T-helper 17 cell (primary cell): Measurements from ENCODE around the gene CROCC. TPM values are rescaled to one million over a fixed set of nuclear protein-coding genes. Genes with fewer than 3 reads are reported as not detected.

Experiments
- ATAC-seq: fragments of 150-1000 bp; cut with Tn5 transposase; 2 replicates; pipeline ENCODE4 v1.10.0; 2021; ENCODE audit warnings: mild to moderate bottlenecking, moderate library complexity
- DNase-seq, 3 donors: peaks; one replicate each; pipeline versions ENCODE4 v3.0.0 to v3.0.0-alpha.2; 2020 to 2021
- H3K9me3 ChIP-seq: one replicate; pipeline ENCODE4 v1.7.0; 2013; ENCODE audit warnings: low read length, mild to moderate bottlenecking; ENCODE audit not compliant: control insufficient read depth, poor library complexity, severe bottlenecking
- H3K27ac Mint-ChIP-seq: one replicate; pipeline ENCODE4 v1.8.0; 2022; ENCODE audit warnings: mild to moderate bottlenecking, moderate library complexity, mixed read lengths
- H3K27me3 Mint-ChIP-seq: one replicate; pipeline ENCODE4 v1.8.0; 2022; ENCODE audit warnings: mixed read lengths
- H3K36me3 Mint-ChIP-seq: one replicate; pipeline ENCODE4 v1.8.0; 2022; ENCODE audit warnings: low read depth, mixed read lengths
- H3K4me1 Mint-ChIP-seq: one replicate; pipeline ENCODE4 v1.8.0; 2022; ENCODE audit warnings: mild to moderate bottlenecking, mixed read lengths
- H3K4me3 Mint-ChIP-seq: one replicate; pipeline ENCODE4 v1.8.0; 2022; ENCODE audit warnings: mild to moderate bottlenecking, moderate library complexity, mixed read lengths
- total RNA-seq, 4 donors: library from RNA in 2 of 4; stranded (reverse) in 2 of 4; gene quantifications; one replicate each; pipeline ENCODE4 v1.2.3 and lab custom pipeline; 2022 to 2026

Gene CROCC
- total RNA-seq, 2 donors from 2014 or later, result 52.4 to 55.9 TPM

DNA sequence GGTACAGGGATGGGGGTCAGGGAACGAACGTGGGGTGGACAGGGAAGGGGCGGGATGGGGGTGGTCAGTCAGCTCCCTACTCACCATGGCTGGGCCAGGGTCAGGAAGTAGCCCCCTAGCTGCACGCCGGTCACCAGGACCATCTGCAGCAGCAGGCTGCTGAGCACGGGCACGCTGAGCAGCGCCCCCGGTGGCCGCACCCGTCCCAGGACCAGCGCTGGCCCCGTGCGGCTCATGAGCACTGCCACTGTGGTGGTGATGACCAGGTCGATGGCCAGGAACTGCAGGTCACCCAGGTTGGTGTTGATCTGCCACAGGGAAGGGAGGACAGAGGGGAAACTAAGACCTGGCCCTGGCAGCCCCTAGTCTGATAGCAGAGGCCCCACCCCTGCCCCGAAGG is 65.2 kb downstream of the CROCC start:
- no peak overlapping the region for H3K27ac Mint-ChIP-seq
- peaks cover 9% of the 10 kb centered on the region for H3K27me3 Mint-ChIP-seq
- no peak for ATAC-seq
- no peaks in the 10 kb centered on the region for H3K9me3 ChIP-seq
- H3K4me1 Mint-ChIP-seq, result peaks cover 4% of the 10 kb centered on the region
- DNase-seq, result no peak
- peaks cover 2% of the 10 kb centered on the region for H3K36me3 Mint-ChIP-seq
- H3K4me3 Mint-ChIP-seq, result no peak overlapping the region

DNA sequence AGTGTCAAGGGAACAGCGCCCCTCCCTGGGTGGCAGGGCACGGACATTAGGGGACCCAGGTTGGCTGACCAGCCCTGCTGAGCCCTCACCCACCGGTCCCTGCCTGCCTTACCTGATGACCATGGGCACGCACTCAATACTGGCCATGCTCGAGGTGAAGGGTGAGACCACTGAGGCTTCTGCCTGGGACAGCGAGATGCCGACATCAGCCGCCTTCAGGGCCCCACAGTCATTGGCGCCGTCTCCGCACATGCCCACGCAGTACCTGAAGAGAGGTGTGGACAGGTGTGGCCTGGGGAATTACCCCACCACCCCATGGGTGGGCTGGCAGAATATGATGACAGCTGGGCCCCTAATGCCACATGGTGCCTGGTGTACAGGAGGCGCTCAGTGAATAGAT is 66.5 kb downstream of the CROCC start:
- Mint-ChIP-seq H3K36me3 (peaks cover 2% of the 10 kb centered on the region), H3K4me1 (peaks cover 3% of the 10 kb centered on the region), H3K27me3 (peaks cover 4% of the 10 kb centered on the region), H3K4me3 (no peak overlapping the region), H3K27ac (no peak overlapping the region)
- DNase-seq (no peak), ATAC-seq (no peak)
- no peaks in the 10 kb centered on the region for H3K9me3 ChIP-seq

DNA sequence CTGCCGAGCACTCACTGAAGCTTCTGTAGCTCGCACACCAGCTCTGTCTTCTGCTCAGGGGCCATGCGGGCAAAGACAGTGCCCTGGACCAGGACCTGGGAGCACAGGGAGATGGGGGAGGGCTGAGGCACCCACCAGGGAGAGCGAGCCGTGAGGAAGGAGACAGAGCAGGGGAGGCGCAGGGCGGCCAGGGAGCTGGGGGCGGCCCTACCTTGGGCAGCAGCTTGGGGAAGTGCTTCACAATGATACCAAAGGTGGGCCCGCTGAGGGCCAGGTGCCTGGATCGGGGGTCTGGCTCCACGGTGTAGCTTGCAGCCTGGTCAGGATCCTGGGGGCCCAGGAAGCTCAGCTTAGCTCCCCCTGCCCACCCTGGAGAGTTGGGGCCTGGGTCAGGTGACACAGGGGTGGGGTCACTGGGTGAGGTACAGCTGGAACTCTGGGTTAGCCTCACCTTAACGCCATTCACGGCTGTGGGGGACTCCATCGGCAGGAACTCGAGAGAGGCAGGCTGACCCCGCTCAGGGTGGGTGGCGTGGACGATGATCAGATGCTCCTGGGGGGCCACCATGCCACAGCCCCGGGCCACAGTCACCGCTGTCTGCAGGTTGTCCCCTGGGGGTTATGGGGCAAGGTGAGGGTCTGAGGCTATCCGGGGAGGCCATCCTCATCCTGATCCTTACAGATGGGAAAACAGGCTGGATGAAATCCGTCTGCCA is 68.1 kb downstream of the CROCC start:
- no peak overlapping the region for H3K27ac Mint-ChIP-seq
- DNase-seq, result no peak
- H3K4me1 Mint-ChIP-seq, result peaks cover 2% of the 10 kb centered on the region
- ATAC-seq, result no peak
- H3K27me3 Mint-ChIP-seq, result no peaks in the 10 kb centered on the region
- no peaks in the 10 kb centered on the region for H3K9me3 ChIP-seq
- H3K4me3 Mint-ChIP-seq, result no peak overlapping the region
- no peaks in the 10 kb centered on the region for H3K36me3 Mint-ChIP-seq

DNA sequence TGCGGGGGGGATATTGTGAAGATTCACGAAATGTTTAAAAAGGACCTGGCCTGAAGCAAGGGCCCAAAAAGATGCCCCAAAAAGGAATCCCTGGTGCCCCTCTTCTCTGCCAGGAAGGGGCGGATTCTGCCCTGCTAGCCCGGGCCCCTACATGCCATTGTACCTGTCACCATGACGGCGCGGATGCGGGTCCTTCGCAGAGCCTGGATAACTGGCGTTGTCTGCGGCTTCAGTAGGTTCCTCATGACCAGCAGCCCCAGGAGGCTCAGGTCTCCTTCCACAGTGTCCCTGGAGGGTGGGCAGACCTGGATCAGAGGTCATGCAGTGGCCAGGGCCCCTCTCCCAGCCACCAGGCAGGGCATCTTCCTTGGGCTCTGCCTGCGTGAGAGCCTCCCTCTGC is 69.8 kb downstream of the CROCC start:
- DNase-seq (no peak), ATAC-seq (no peak)
- H3K27ac Mint-ChIP-seq, result no peak overlapping the region
- H3K4me3 Mint-ChIP-seq, result no peak overlapping the region
- H3K4me1 Mint-ChIP-seq, result no peaks in the 10 kb centered on the region
- no peaks in the 10 kb centered on the region for H3K9me3 ChIP-seq
- H3K36me3 Mint-ChIP-seq, result peaks cover 2% of the 10 kb centered on the region
- H3K27me3 Mint-ChIP-seq, result no peaks in the 10 kb centered on the region

DNA sequence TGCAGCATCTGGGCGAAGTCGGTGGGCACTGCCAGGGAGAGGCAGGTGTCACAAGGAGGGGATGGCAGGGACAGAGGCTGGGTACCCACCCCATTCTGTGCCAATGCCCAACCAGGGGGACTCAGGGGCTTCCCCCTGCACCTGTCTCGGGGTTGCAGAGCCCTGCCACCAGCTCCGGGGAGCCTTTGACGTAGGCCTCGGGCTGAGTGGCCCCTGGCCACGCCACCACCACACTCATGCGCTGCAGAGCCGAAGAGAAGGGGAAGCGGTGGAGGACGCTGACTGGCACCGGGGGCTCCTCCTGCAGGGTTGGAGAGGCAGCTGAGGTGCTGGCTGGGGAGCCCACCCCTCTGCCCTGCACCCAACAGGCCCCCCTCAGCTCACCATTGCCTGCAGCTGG is 70.4 kb downstream of the CROCC start:
- Mint-ChIP-seq H3K4me3 (no peak overlapping the region), H3K4me1 (no peaks in the 10 kb centered on the region), H3K36me3 (peaks cover 2% of the 10 kb centered on the region), H3K27ac (no peak overlapping the region), H3K27me3 (no peaks in the 10 kb centered on the region)
- ATAC-seq (no peak), DNase-seq (no peak)
- H3K9me3 ChIP-seq, result no peaks in the 10 kb centered on the region

DNA sequence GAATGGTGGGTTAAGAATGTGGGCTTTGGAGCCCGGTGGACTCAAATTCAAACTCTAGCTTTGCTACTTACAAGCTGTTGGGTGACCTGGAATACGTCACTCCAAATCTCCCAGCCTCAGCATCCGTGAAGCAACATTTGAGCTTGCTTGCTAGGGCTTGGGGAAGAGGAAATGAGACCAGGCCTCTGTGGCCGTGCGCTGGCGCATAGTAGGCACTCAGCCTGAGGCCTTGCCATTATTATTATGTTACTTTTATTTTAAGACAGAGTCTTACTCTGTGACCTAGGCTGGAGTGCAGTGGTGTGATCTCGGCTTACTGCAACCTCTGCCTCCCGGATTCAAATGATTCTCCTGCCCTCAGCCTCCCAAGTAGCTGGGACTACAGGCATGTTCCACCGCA is 70.9 kb downstream of the CROCC start:
- Mint-ChIP-seq H3K4me1 (no peaks in the 10 kb centered on the region), H3K27ac (no peak overlapping the region), H3K27me3 (no peaks in the 10 kb centered on the region), H3K4me3 (no peak overlapping the region), H3K36me3 (peaks cover 2% of the 10 kb centered on the region)
- DNase-seq (no peak), ATAC-seq (no peak)
- H3K9me3 ChIP-seq, result no peaks in the 10 kb centered on the region

DNA sequence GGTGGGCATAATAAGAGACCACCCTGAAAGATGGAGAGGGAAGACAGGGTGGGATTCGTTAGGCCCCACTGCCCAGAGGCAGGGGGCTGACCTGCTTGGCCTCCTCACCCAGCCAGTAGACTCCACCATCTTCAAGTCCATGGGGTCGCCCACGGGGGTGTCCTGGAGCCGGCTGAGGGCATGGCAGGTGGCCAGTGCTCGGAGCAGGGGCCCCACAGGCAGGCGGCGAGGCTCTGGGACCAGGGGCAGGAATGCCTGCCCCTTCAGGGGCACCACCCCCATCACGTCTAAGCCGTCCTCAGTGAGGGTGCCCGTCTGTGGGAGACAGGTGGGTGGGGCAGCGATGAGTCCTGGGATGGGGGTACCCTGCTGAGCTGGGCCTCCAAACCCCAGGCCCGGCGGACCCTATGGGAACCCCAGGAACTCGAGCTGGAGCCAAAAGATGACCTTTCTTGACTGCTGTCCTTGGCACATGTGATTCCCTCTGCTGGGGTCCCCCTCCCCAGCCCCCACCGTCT is 71.8 kb downstream of the CROCC start:
- no peaks in the 10 kb centered on the region for H3K4me1 Mint-ChIP-seq

DNA sequence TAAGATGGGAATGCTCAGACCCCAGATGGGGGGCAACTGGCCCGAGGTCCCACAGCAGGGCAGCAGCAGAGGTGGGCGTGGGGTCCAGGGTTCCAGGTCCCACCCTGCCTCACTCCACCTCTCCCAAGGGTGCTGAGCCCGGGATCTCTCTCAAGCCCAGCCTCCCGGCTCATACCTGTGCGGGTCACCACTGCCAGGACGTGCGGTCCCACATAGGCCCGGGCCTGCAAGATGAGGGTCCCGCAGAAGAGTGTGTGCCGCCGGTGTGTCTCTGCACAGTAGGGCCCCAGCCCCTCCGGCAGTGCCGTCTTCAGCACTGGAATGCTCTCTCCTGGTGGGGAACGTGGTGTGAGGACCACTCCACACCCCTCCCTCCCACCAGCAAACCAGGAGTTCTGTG is 75.1 kb downstream of the CROCC start:
- ATAC-seq (no peak), DNase-seq (no peak)
- Mint-ChIP-seq H3K27ac (no peak overlapping the region), H3K27me3 (no peaks in the 10 kb centered on the region), H3K4me3 (no peak overlapping the region), H3K4me1 (no peaks in the 10 kb centered on the region), H3K36me3 (peaks cover 8% of the 10 kb centered on the region)
- H3K9me3 ChIP-seq, result no peaks in the 10 kb centered on the region

More for the DNA sequence above, 71.8 kb downstream of the CROCC start:
- Mint-ChIP-seq H3K27me3 (no peaks in the 10 kb centered on the region), H3K36me3 (peaks cover 5% of the 10 kb centered on the region), H3K4me3 (no peak overlapping the region), H3K27ac (no peak overlapping the region)
- no peak for ATAC-seq
- no peak for DNase-seq
- H3K9me3 ChIP-seq, result no peaks in the 10 kb centered on the region

DNA sequence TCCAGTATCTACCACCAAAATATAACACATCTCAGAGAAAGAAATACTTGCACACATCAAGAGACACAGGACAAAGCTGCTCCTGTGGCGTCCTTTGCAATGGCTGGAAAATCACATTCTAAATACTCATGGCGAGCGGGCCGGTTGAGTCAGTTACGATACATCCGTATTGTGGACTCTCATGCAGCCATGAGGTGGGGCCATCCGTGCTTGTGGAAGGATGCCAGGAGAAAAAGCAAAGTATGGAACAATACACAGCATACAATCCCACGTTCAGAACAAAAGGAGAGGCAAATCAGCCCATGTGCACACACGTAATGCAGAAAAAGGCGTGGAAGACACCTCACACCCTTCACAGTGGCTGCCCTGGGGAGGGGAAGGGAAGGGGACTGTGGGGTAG is 76.9 kb downstream of the CROCC start:
- H3K36me3 Mint-ChIP-seq, result peaks cover 10% of the 10 kb centered on the region

DNA sequence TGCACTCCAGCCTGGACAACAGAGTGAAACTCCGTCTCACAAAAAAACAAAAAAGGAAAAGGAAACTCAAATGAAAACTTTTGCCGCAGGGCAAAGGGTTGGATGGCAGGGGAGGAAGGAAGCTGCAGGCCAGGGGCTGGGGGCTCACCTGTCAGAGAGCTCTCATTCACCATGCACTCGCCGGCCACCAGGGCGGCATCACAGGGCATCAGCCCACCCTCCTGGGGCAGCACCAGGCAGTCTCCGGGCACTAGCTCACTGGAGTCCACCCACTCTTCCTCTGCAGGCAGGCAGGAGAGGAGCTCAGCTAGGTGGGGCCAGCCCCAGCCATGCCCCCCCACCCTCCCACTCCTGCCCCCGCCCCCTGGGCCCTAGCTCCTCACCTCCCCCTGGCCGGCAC is 78.1 kb downstream of the CROCC start:
- ATAC-seq, result no peak
- H3K4me3 Mint-ChIP-seq, result no peak overlapping the region
- no peak overlapping the region for H3K27ac Mint-ChIP-seq
- peaks cover 14% of the 10 kb centered on the region for H3K36me3 Mint-ChIP-seq
- H3K4me1 Mint-ChIP-seq, result no peaks in the 10 kb centered on the region
- H3K9me3 ChIP-seq, result no peaks in the 10 kb centered on the region
- no peaks in the 10 kb centered on the region for H3K27me3 Mint-ChIP-seq
- no peak for DNase-seq

More for the DNA sequence above, 76.9 kb downstream of the CROCC start:
- H3K27me3 Mint-ChIP-seq, result no peaks in the 10 kb centered on the region
- no peaks in the 10 kb centered on the region for H3K4me1 Mint-ChIP-seq
- no peaks in the 10 kb centered on the region for H3K9me3 ChIP-seq
- no peak for ATAC-seq
- DNase-seq, result no peak
- peak overlapping the region; percentile 31 for H3K4me3 Mint-ChIP-seq
- H3K27ac Mint-ChIP-seq, result no peak overlapping the region

DNA sequence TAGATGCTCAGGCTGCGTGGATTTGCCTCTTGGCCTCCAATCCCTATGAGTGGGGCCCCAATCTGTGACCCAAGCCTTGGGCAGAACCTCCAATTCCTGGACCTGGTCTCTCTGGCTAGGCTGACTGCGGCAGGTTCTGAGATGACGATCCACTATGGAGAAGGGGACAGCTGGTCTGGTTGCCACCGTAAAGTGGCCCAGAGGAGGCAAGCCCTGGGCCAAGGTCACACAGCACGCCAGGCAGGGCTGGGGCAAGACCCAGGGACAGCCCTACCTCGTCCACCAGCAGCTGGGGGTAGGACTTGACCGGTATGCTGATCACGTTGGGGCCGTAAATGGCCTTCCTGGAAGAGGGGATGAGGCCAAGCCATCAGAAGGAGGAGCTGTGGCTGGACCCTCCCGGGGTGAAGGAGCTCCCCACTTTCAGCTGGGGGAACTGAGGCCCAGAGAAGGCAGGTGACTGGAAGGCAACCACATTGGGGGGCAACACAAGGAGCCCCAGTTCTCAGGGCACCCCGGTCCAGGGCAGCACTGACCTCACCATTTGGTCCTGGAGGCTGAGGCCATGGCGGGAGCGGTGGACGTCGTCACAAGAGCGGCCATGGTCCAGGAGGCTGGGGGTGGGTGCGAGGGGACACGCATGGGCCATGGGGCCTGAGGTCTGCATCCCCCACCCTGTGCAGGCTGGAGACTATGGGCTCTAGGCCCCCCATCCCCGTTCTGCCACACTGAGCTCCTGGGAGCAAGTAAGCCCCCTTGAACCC is 80.2 kb downstream of the CROCC start:
- DNase-seq, result no peak
- Mint-ChIP-seq H3K27me3 (no peaks in the 10 kb centered on the region), H3K4me1 (no peaks in the 10 kb centered on the region), H3K36me3 (peaks cover 12% of the 10 kb centered on the region), H3K27ac (no peak overlapping the region), H3K4me3 (no peak overlapping the region)
- no peaks in the 10 kb centered on the region for H3K9me3 ChIP-seq
- ATAC-seq, result no peak

DNA sequence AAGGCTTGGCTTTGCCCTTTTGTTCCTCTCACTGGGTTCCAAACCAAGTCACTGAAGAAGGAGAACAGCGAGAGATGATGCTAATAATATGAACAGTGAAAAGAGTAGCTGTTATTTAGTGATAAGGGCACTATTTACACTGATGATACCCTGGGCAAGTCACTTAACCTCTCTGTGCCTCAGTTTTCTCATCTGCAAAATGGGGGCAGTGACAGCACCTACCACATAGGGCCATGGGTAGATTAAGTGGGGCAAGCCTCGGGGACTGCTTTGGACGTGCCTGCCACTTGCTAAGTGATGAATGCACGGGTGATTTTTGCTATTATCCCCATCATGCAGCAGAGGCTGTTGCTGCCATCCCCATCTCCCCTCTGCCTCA is 80.8 kb downstream of the CROCC start:
- no peaks in the 10 kb centered on the region for H3K9me3 ChIP-seq
- H3K36me3 Mint-ChIP-seq, result peaks cover 12% of the 10 kb centered on the region
- H3K27me3 Mint-ChIP-seq, result no peaks in the 10 kb centered on the region
- DNase-seq, result no peak
- H3K4me1 Mint-ChIP-seq, result no peaks in the 10 kb centered on the region
- ATAC-seq, result no peak
- no peak overlapping the region for H3K4me3 Mint-ChIP-seq
- no peak overlapping the region for H3K27ac Mint-ChIP-seq

DNA sequence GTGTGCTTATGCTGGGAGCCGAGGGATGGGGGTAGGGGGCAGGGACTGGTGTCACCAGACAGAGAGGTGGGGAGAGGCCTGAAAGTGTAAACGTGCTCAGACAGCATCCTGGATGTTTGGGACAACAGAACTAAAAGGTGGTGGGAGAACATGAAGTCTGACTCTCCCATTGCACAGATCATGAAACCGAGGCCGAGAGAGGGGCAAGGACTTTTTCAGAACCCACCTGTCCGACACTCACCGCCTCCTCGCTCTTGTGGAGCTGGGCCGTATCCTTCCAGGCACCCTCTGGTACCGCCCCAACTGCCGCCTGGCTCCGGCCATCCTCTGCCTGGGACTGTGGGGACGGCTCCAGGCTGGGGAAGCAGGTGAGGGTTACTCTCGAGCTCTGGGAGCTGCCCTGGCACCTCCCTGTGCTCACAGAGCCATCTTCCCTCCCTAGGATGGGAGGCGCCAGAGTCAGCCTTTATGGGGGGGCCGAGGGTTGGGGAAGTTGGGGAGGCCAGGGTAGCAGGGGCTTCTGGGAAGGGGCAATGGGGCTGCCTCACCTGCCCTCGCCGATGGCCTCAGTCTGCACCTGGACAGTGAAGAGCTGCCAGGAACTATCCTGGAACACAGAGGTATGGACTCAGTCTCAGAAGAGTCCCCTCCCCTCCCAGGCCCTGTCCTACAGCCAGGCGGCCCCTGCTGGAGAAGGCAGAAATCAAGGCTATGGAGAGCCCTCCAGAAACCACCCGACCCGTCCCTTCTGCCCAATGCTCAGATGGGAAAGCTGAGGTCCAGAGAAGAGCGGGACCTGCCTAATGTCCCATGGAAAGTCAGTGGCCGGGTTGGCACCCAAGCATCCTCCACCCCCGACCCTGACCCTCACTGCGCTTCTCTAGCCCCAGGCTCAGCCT is 83.0 kb downstream of the CROCC start:
- H3K27me3 Mint-ChIP-seq, result no peaks in the 10 kb centered on the region
- no peak overlapping the region for H3K27ac Mint-ChIP-seq
- no peaks in the 10 kb centered on the region for H3K4me1 Mint-ChIP-seq
- no peak overlapping the region for H3K4me3 Mint-ChIP-seq
- H3K9me3 ChIP-seq, result no peaks in the 10 kb centered on the region
- no peak for ATAC-seq
- no peak for DNase-seq
- H3K36me3 Mint-ChIP-seq, result peaks cover 6% of the 10 kb centered on the region
